H9 (cell line): Measurements from ENCODE around the gene VSIR. TPM values are rescaled to one million over a fixed set of nuclear protein-coding genes. Genes with fewer than 3 reads are reported as not detected.

Experiments used
- DNase-seq: peaks from one replicate; pipeline ENCODE4 v3.0.0-alpha.2; 2017
- H2AFZ ChIP-seq: one replicate; pipeline ENCODE4 v1.6.1; 2013; ENCODE audit warnings: mild to moderate bottlenecking, low read length, control low read depth, moderate library complexity
- H2AK5ac ChIP-seq: 2 replicates; pipeline ENCODE4 v1.6.1; 2013; ENCODE audit warnings: low read length, control low read depth, mixed read lengths; ENCODE audit not compliant: insufficient read length
- H2BK120ac ChIP-seq: one replicate; pipeline ENCODE4 v1.6.1; 2013; ENCODE audit warnings: low read depth, mild to moderate bottlenecking, low read length, control low read depth, inconsistent platforms; ENCODE audit not compliant: poor library complexity, severe bottlenecking
- H2BK12ac ChIP-seq: 2 replicates; pipeline ENCODE4 v1.6.1; 2013; ENCODE audit warnings: low read length, control low read depth, mixed read lengths, low read depth; ENCODE audit not compliant: insufficient read length
- H2BK15ac ChIP-seq: 2 replicates; pipeline ENCODE4 v1.6.1; 2013; ENCODE audit warnings: low read depth, low read length, control low read depth
- H2BK20ac ChIP-seq: one replicate; pipeline ENCODE4 v1.6.1; 2013; ENCODE audit warnings: low read depth, mild to moderate bottlenecking, low read length, control low read depth, inconsistent platforms; ENCODE audit not compliant: poor library complexity, severe bottlenecking
- H2BK5ac ChIP-seq: 2 replicates; pipeline ENCODE4 v1.6.1; 2013; ENCODE audit warnings: low read length, control low read depth, mixed read lengths; ENCODE audit not compliant: insufficient read length
- H3K14ac ChIP-seq: 2 replicates; pipeline ENCODE4 v1.6.1; 2013; ENCODE audit warnings: low read length, control low read depth; ENCODE audit not compliant: insufficient read depth
- H3K18ac ChIP-seq: 2 replicates; pipeline ENCODE4 v1.6.1; 2013; ENCODE audit warnings: low read depth, mild to moderate bottlenecking, mixed read lengths, low read length, control low read depth; ENCODE audit not compliant: insufficient read length
- H3K23ac ChIP-seq: 2 replicates; pipeline ENCODE4 v1.6.1; 2013; ENCODE audit warnings: low read length, control low read depth, mixed read lengths, low read depth; ENCODE audit not compliant: insufficient read length
- H3K23me2 ChIP-seq: 2 replicates; pipeline ENCODE4 v1.6.1; 2013; ENCODE audit warnings: low read depth, mild to moderate bottlenecking, mixed read lengths, low read length, control low read depth; ENCODE audit not compliant: insufficient read length, poor library complexity, severe bottlenecking
- H3K27ac ChIP-seq: 2 replicates; pipeline ENCODE4 v1.5.1; 2013; ENCODE audit warnings: low read length, control low read depth, mixed read lengths, low read depth; ENCODE audit not compliant: insufficient read length
- H3K27me3 ChIP-seq: 2 replicates; pipeline ENCODE4 v1.6.1; 2013; ENCODE audit warnings: low read length, control low read depth, inconsistent platforms; ENCODE audit not compliant: insufficient read depth
- H3K4ac ChIP-seq: 2 replicates; pipeline ENCODE4 v1.6.1; 2013; ENCODE audit warnings: low read depth, mild to moderate bottlenecking, control low read depth, inconsistent platforms, low read length, moderate library complexity
- H3K4me1 ChIP-seq: 2 replicates; pipeline ENCODE4 v1.6.1; 2013; ENCODE audit warnings: low read length, control low read depth, inconsistent platforms; ENCODE audit not compliant: insufficient read depth
- H3K4me2 ChIP-seq: 2 replicates; pipeline ENCODE4 v1.6.1; 2013; ENCODE audit warnings: low read length, control low read depth, mixed read lengths; ENCODE audit not compliant: insufficient read length, insufficient read depth
- H3K56ac ChIP-seq: 2 replicates; pipeline ENCODE4 v1.6.1; 2013; ENCODE audit warnings: low read depth, mild to moderate bottlenecking, mixed read lengths, low read length, control low read depth; ENCODE audit not compliant: insufficient read length
- H3K79me1 ChIP-seq: 2 replicates; pipeline ENCODE4 v1.6.1; 2013; ENCODE audit warnings: low read depth, mild to moderate bottlenecking, moderate library complexity, low read length, control low read depth, inconsistent platforms; ENCODE audit not compliant: insufficient read depth, poor library complexity, severe bottlenecking
- H3K79me2 ChIP-seq: 2 replicates; pipeline ENCODE4 v1.6.1; 2013; ENCODE audit warnings: low read length, control low read depth, inconsistent platforms; ENCODE audit not compliant: insufficient read depth
- H3K9ac ChIP-seq: 2 replicates; pipeline ENCODE4 v1.6.1; 2013; ENCODE audit warnings: low read length, control low read depth, mixed read lengths; ENCODE audit not compliant: insufficient read length; ENCODE audit errors: extremely low read depth
- H3K9me3 ChIP-seq: one replicate; pipeline ENCODE4 v1.6.1; 2013; ENCODE audit warnings: low read depth, low read length, inconsistent platforms; ENCODE audit not compliant: control insufficient read depth
- H3T11ph ChIP-seq: one replicate; pipeline ENCODE4 v1.6.1; 2013; ENCODE audit warnings: mild to moderate bottlenecking, low read length, control low read depth, inconsistent platforms
- H4K20me1 ChIP-seq: one replicate; pipeline ENCODE4 v1.6.1; 2013; ENCODE audit not compliant: control insufficient read depth, insufficient read length, insufficient read depth
- H4K5ac ChIP-seq: 2 replicates; pipeline ENCODE4 v1.6.1; 2013; ENCODE audit warnings: low read depth, mild to moderate bottlenecking, mixed read lengths, low read length, control low read depth; ENCODE audit not compliant: insufficient read length
- H4K8ac ChIP-seq: replicated peaks from 2 replicates; pipeline ENCODE4 v1.6.1; 2013; ENCODE audit warnings: low read length, control low read depth, mixed read lengths, low read depth; ENCODE audit not compliant: insufficient read length
- H4K91ac ChIP-seq: 2 replicates; pipeline ENCODE4 v1.6.1; 2013; ENCODE audit warnings: low read depth, mild to moderate bottlenecking, moderate library complexity, mixed read lengths, low read length, control low read depth; ENCODE audit not compliant: insufficient read length
- H3K27ac Mint-ChIP-seq, 3 experiments: 2 replicates in 2 of 3; 3 replicates in 1 of 3; pipeline ENCODE4 v1.8.0; 2020 to 2021; ENCODE audit warnings: mixed read lengths in 3 of 3, mild to moderate bottlenecking in 1 of 3, moderate library complexity in 1 of 3
- H3K27me3 Mint-ChIP-seq: 2 replicates; pipeline ENCODE4 v1.8.0; 2021; ENCODE audit warnings: low read depth, mild to moderate bottlenecking, moderate library complexity, mixed read lengths
- H3K36me3 Mint-ChIP-seq, 3 experiments: 2 replicates in 2 of 3; 3 replicates in 1 of 3; pipeline ENCODE4 v1.8.0; 2020 to 2021; ENCODE audit warnings: low read depth in 3 of 3, mixed read lengths in 3 of 3; ENCODE audit not compliant: insufficient read depth in 1 of 3
- H3K4me1 Mint-ChIP-seq, 2 experiments: 2 replicates each; pipeline ENCODE4 v1.8.0; 2020; ENCODE audit warnings: mixed read lengths in 2 of 2
- H3K4me3 Mint-ChIP-seq, 2 experiments: 2 replicates in 1 of 2; 3 replicates in 1 of 2; pipeline ENCODE4 v1.8.0; 2020 to 2021; ENCODE audit warnings: mild to moderate bottlenecking in 2 of 2, mixed read lengths in 2 of 2, moderate library complexity in 1 of 2
- H3K9me3 Mint-ChIP-seq, 2 experiments: 2 replicates in 1 of 2; 3 replicates in 1 of 2; pipeline ENCODE4 v1.8.0; 2020; ENCODE audit warnings: mild to moderate bottlenecking in 2 of 2, mixed read lengths in 2 of 2, moderate library complexity in 1 of 2
- CTCF ChIP-seq: fragments of 200-600 bp; sonication (generic); conservative IDR thresholded peaks from 3 replicates; pipeline ENCODE4 v1.8.0; 2021; ENCODE audit warnings: antibody characterized with exemption, mild to moderate bottlenecking
- WGBS: extraction: QIAGEN DNeasy Blood & Tissue Kit; methylation state at CpG from one replicate; pipeline ENCODE4 v1.1.7; 2013; ENCODE audit warnings: missing lambda C conversion rate, low lambda C conversion rate, mixed read lengths; ENCODE audit not compliant: insufficient read length; ENCODE audit errors: extremely low coverage; 5-methylcytosine and 5-hydroxymethylcytosine counted together
- total RNA-seq: library from RNA; stranded (reverse); gene quantifications from 2 replicates; pipeline ENCODE4 v1.2.1, GENCODE V29; 2021

Gene VSIR
- total RNA-seq, 1 experiment from 2014 or later = 0.11 TPM

- no peak overlapping the region for H3K23ac ChIP-seq
- WGBS = no CpG with 5 or more reads among the region's 8 CpGs
- no peak overlapping the region for H3K18ac ChIP-seq
- H2BK120ac ChIP-seq = no peak overlapping the region
- TF ChIP-seq CTCF = no peak
- Mint-ChIP-seq H3K27ac (no peak overlapping the region), H3K9me3 (no peaks in the 10 kb centered on the region), H3K27me3 (no peaks in the 10 kb centered on the region), H3K4me3 (no peak overlapping the region), H3K4me1 (no peaks in the 10 kb centered on the region), H3K36me3 (peaks cover 43 to 93% (median 87%) of the 10 kb centered on the region in 3 experiments; a peak in 6 of 7 replicates)
- no peaks in the 10 kb centered on the region for H3K23me2 ChIP-seq
- no peaks in the 10 kb centered on the region for H3K27me3 ChIP-seq
- peaks cover 5% of the 10 kb centered on the region; the same call in 1 of the 2 replicates for H3K4me1 ChIP-seq
- no peaks in the 10 kb centered on the region for H4K20me1 ChIP-seq
- H2BK12ac ChIP-seq = no peak overlapping the region
- H3K14ac ChIP-seq = no peak overlapping the region
- no peak overlapping the region for H2BK5ac ChIP-seq
- H3K27ac ChIP-seq = no peak overlapping the region
- no peak overlapping the region for H4K8ac ChIP-seq
- H3K79me2 ChIP-seq = no peaks in the 10 kb centered on the region
- H3K9me3 ChIP-seq = no peaks in the 10 kb centered on the region
- H2AFZ ChIP-seq = no peak overlapping the region
- H3K56ac ChIP-seq = no peak overlapping the region
- no peak overlapping the region for H3K4me2 ChIP-seq
- no peak overlapping the region for H3T11ph ChIP-seq
- no peak overlapping the region for H2BK15ac ChIP-seq
- no peaks in the 10 kb centered on the region for H3K79me1 ChIP-seq
- no peak overlapping the region for H4K5ac ChIP-seq
- no peak overlapping the region for H4K91ac ChIP-seq
- H3K4ac ChIP-seq = no peak overlapping the region
- no peak overlapping the region for H2AK5ac ChIP-seq
- no peak for DNase-seq
- H2BK20ac ChIP-seq = no peak overlapping the region
- H3K9ac ChIP-seq = no peak overlapping the region
Measured at GRCh38 chr10:71820966-71821365, 47.6 kb upstream of the VSIR start.
